Coronary artery (tissue), 2 donors: ENCODE data around the gene MUC22.

Source experiments
- DNase-seq: peaks from one replicate; pipeline ENCODE4 v3.0.0-alpha.2; 2017; ENCODE audit warnings: low spot score
- H3K27ac ChIP-seq, 2 donors: fragments of 200-600 bp; sonication (generic); one replicate each; pipeline ENCODE4 v1.5.1; 2016 to 2019
- H3K4me3 ChIP-seq: fragments of 200-600 bp; sonication (generic); 2 replicates; pipeline ENCODE4 v1.5.1; 2016; ENCODE audit warnings: mild to moderate bottlenecking, moderate library complexity
- TF ChIP-seq, protein P1 (sequence below): fragments of 200-600 bp; sonication (generic); IDR thresholded peaks from one replicate; pipeline ENCODE4 v1.5.1; 2019; ENCODE audit warnings: antibody characterized with exemption

The MUC22 gene

GRCh38 chr6:31070711-31071197, 60.5 kb downstream of the MUC22 start:
- DNase-seq: no peak
- Histone ChIP-seq H3K4me3 (no peak overlapping the region), H3K27ac (no peak overlapping the region)
- TF ChIP-seq, protein P1, sequence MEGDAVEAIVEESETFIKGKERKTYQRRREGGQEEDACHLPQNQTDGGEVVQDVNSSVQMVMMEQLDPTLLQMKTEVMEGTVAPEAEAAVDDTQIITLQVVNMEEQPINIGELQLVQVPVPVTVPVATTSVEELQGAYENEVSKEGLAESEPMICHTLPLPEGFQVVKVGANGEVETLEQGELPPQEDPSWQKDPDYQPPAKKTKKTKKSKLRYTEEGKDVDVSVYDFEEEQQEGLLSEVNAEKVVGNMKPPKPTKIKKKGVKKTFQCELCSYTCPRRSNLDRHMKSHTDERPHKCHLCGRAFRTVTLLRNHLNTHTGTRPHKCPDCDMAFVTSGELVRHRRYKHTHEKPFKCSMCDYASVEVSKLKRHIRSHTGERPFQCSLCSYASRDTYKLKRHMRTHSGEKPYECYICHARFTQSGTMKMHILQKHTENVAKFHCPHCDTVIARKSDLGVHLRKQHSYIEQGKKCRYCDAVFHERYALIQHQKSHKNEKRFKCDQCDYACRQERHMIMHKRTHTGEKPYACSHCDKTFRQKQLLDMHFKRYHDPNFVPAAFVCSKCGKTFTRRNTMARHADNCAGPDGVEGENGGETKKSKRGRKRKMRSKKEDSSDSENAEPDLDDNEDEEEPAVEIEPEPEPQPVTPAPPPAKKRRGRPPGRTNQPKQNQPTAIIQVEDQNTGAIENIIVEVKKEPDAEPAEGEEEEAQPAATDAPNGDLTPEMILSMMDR: no peak

GRCh38 chr6:31074401-31074800, 64.1 kb downstream of the MUC22 start:
- Histone ChIP-seq H3K27ac (no peak overlapping the region), H3K4me3 (no peak overlapping the region)
- no peak for DNase-seq
- TF ChIP-seq, protein P1: no peak

- H3K4me3 ChIP-seq: no peak overlapping the region
- H3K27ac ChIP-seq: no peak overlapping the region
- TF ChIP-seq, protein P1: no peak
- no peak for DNase-seq
Observed at GRCh38 chr6:31075528-31075927, 65.3 kb downstream of the MUC22 start.

DNA sequence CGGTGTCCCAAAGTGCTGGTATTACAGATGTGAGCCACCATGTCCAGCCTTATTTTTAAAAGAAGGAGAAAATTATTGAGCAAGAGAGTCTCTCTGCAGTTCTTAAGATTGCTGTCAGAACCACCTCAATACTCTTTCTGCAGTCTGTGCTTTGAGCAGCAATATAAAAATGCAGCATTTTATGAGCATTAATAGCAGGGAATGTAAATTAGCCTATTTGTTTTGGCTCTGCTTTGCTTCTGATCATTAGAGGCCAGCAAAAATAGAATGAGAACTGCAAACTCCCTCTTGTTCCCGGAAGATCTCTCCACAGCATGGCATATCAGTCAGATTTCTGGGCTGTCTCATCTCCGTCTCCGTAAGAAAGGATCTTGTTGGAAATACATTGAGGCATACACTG, 66.3 kb downstream of the MUC22 start:
- no peak overlapping the region for H3K27ac ChIP-seq
- TF ChIP-seq, protein P1: no peak
- no peak overlapping the region for H3K4me3 ChIP-seq
- DNase-seq: no peak

GRCh38 chr6:31079656-31080261, 69.5 kb downstream of the MUC22 start:
- Histone ChIP-seq H3K4me3 (peak overlapping the region; percentile 50), H3K27ac (no peak overlapping the region)
- DNase-seq: no peak
- TF ChIP-seq, protein P1: peak; percentile 64

GRCh38 chr6:31081872-31082271, 71.6 kb downstream of the MUC22 start:
- no peak for DNase-seq
- H3K27ac ChIP-seq: no peak overlapping the region
- no peak overlapping the region for H3K4me3 ChIP-seq
- TF ChIP-seq, protein P1: no peak

- TF ChIP-seq, protein P1: no peak
- no peak for DNase-seq
- Histone ChIP-seq H3K4me3 (no peak overlapping the region), H3K27ac (peak overlapping the region in 1 of 2 donors; percentile 56)
Observed at GRCh38 chr6:31083742-31084354, 73.6 kb downstream of the MUC22 start.
